IMR-90 (cell line): ENCODE measurements around the gene INPP1. TPM values are rescaled to one million over a fixed set of nuclear protein-coding genes. Genes with fewer than 3 reads are reported as not detected.

Source experiments
- polyA plus RNA-seq, 3 experiments: library from polyadenylated mRNA; depleted of rRNA; stranded (reverse); fragments of >200 nt; gene quantifications; 2 replicates each; pipeline ENCODE4 v1.2.3, GENCODE V29; 2012; ENCODE audit warnings: low replicate concordance in 1 of 3
- total RNA-seq: library from RNA; depleted of rRNA; stranded (reverse); fragments of >200 nt; gene quantifications from 2 replicates; pipeline ENCODE4 v1.2.3, GENCODE V29; 2012; rRNA removed

The INPP1 gene
- total and polyA plus RNA-seq, 2 of the 4 experiments (the other 2 are of a cell fraction) = 4.1 to 10.1 TPM

Other genes with a start within 250 kb of the INPP1 start
- gene HIBCH, start 23.8 kb upstream of the INPP1 start, total RNA-seq = 8.8 and 15.6 TPM in 2 replicates
- 8.3 and 11.9 TPM in 2 replicates for gene HIBCH, start 23.8 kb upstream of the INPP1 start, polyA plus RNA-seq (2012; rRNA removed)
- 7.7 and 8.1 TPM in 2 replicates for gene MFSD6, start 64.8 kb downstream of the INPP1 start, total RNA-seq
- 4.0 and 4.2 TPM in 2 replicates for gene MFSD6, start 64.8 kb downstream of the INPP1 start, polyA plus RNA-seq (2012; rRNA removed)
- 1.3 and 2.2 TPM in 2 replicates for gene NEMP2, start 191.1 kb downstream of the INPP1 start, total RNA-seq
- gene NEMP2, start 191.1 kb downstream of the INPP1 start, polyA plus RNA-seq (2012; rRNA removed) = 0.83 and 1.1 TPM in 2 replicates